Stimulated activated CD8-positive, alpha-beta memory T cell treated with anti-CD3 and anti-CD28 coated beads, Interleukin-12 subunit alpha, Interleukin-12 subunit beta, amount 100 ng/mL, for 24 hours (primary cell): ENCODE results near the gene GUCY1A2.

Experiments used
- DNase-seq: peaks from one replicate; pipeline ENCODE4 v3.0.0-alpha.2; 2020; ENCODE audit errors: extremely low read depth

The GUCY1A2 gene

GRCh38 chr11:106644824-106645223, 373.5 kb downstream of the GUCY1A2 start:
- DNase-seq = no peak

GRCh38 chr11:106642331-106642730, 375.9 kb downstream of the GUCY1A2 start:
- DNase-seq = no peak

- no peak for DNase-seq
These were observed 386.0 kb downstream of the GUCY1A2 start for GRCh38 chr11:106632283-106632682.

GRCh38 chr11:106627694-106628093, 390.6 kb downstream of the GUCY1A2 start:
- no peak for DNase-seq

GRCh38 chr11:106625566-106625965, 392.7 kb downstream of the GUCY1A2 start:
- no peak for DNase-seq

GRCh38 chr11:106624377-106624776, 393.9 kb downstream of the GUCY1A2 start:
- no peak for DNase-seq
